ENCODE measurements around the gene GP1BA.

Gene GP1BA

GRCh38 chr17:4951486-4951885 lies 19.4 kb downstream of the GP1BA start:
- DNase-seq: no peak

DNA sequence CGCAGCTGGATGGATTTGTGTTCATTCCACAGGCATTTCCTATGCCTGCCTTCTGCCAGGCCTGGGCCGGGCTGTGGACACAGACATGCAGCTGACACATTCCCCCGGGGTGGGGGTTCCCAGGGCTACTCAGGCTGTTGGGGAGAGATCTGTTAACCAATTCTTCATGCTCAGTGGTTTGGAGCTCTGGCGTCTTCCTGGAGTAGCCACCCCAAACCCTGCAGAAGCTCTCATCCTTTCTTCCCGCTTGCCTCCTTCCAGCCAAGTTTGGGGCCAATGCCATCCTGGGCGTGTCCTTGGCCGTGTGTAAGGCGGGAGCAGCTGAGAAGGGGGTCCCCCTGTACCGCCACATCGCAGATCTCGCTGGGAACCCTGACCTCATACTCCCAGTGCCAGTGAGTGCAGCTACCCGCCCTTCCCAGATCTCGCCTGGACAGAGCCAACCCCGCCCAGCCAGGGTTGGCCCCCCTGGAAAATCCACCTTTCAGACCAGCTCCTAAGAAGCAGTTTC lies 21.4 kb downstream of the GP1BA start:
- DNase-seq: no peak

DNA sequence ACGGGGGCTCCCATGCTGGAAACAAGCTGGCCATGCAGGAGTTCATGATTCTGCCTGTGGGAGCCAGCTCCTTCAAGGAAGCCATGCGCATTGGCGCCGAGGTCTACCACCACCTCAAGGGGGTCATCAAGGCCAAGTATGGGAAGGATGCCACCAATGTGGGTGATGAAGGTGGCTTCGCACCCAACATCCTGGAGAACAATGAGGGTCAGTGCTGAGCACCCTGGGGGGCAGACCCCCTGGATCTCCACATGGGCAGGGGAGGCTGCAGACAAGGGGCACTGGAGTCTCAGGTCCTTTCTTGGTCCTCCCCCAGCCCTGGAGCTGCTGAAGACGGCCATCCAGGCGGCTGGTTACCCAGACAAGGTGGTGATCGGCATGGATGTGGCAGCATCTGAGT lies 23.0 kb downstream of the GP1BA start:
- no peak for DNase-seq

GRCh38 chr17:4956493-4957061 lies 24.5 kb downstream of the GP1BA start:
- no peak for DNase-seq

GRCh38 chr17:4958102-4958501 lies 26.0 kb downstream of the GP1BA start:
- no peak for DNase-seq

DNA sequence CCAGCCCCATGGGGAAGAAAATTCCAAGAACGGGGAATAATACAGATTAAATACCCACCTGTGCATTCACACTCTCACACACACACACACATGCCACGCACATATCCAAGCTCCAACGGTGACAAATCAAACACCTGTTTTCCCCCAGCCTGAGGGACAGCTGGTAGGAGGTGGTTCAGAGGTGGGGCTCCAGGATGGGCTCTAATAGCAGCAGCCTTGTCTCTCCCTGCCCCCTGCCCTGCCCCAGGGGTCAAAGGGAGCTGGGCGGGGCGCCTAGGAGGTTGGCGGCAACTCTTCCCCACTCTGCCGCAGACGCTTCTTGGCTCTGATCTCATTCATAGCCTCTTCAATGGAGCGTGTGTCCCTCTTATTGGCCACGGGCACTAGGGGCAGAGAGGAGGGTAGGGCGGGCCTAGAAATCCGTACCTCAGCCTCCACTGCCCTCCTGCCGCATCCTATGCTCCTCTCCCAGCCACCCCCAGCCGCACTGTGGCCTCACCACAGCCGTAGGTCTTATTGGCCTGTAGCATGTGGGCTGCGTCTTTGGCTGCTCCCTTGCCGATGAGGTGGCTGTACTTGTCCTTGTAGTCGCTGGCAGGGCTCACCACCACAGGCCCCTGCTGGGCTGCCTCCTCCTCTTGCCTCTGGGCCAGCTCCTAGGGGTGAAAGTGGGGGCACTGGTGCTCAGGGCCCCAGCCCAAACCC lies 27.3 kb downstream of the GP1BA start:
- DNase-seq: no peak

DNA sequence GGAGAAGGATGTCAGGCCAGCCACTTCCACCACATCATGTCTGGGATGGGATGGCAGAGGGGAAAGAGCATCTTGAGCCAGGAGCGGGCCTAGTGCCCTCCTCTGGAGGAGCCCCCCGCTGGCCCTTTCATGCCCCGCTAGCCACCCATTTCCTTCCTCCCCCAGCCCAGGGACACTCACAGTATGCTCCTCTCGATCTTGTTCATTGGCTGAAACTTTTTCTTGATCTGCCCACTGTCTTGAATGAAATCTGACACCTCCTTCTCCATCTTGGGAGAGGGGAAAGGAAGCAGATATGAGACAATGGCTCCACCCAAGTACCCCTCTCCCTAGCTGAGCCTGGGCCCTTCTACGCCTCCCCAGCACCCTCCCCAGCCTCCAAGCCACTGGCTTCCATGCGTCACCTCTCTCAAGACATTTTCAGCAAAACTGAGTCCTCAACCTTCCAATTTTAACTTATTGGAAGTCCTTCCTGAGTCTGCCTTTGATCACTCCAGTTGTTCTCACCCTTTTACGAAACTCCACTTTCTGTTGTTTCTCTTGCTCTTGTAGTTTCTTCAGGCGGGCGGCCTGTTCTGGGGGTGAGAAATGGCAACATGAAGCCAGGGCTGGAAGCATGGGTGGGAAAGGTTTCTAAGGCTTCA lies 28.3 kb downstream of the GP1BA start:
- DNase-seq: no peak

DNA sequence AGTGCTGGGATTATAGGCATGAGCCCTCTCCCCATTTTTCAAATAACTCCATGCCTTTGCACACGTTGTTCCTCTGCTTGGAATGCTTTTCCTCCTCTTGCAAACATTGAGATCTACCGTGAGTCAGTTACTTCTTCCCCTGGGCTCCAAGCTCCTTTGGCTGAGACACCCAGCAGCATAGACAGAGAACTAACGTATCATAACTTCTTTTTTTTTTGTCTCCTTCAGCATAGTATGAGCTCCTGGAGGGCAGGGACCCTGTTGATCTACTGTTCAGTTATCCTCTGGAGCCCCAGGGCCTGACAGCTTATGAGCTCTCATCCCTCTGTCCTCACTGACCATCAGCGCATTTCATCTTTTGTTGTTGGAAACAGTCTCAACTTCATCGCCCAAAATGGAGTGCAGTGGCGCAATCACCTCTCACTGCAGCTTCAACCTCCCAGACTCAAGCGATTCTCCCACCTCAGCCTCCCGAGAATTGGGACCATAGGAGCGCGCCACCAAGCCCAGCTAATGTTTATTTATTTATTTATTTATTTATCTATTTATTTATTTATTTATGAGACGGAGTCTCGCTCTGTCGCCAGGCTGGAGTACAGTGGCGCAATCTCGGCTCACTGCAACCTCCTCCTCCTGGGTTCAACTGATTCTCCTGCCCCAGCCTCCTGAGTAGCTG lies 33.4 kb downstream of the GP1BA start:
- no peak for DNase-seq

DNA sequence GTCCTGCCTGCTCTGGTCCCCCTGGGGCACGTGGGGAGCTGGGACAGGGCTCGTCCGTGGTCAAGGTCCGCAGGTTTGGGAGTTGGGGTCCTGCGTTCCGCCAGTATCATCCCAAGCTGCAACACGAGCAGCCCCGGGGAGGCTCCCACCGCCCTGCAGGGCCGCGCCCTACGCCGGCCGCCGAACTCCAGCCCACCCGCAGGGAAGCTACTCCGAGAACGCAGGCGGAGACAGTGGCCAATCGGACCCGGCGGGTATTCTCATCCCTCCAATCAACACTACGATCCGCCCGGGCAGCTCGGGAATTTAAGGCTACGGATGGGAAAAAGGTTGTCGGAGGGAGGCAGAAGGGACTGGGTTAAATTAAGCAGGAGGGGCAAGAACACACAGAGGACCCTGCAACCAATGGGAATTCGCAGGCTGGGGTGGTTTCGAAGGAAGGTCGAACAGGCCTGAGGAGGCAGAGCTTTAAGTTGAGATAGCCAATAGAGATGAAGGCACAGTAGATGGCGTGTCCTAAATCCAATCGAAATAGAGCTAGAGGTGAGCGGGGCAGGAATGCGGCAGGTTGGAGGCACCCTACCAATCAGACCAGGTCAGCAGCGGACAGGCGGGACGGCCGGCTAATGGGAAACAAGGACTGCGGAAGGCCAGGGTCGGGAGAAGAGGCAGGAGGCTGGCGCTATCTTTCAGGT lies 34.9 kb downstream of the GP1BA start:
- peak; percentile 99 for DNase-seq

GRCh38 chr17:4967539-4968485 lies 35.7 kb downstream of the GP1BA start, which contains the start of gene SPAG7:
Gene SPAG7, minus strand, starts transcription at chr17:4967817. Its CDS starts 13 bp downstream, at chr17:4967804.
- peak; percentile 96 for DNase-seq

GRCh38 chr17:4968486-4969046 lies 36.5 kb downstream of the GP1BA start:
- no peak for DNase-seq

DNA sequence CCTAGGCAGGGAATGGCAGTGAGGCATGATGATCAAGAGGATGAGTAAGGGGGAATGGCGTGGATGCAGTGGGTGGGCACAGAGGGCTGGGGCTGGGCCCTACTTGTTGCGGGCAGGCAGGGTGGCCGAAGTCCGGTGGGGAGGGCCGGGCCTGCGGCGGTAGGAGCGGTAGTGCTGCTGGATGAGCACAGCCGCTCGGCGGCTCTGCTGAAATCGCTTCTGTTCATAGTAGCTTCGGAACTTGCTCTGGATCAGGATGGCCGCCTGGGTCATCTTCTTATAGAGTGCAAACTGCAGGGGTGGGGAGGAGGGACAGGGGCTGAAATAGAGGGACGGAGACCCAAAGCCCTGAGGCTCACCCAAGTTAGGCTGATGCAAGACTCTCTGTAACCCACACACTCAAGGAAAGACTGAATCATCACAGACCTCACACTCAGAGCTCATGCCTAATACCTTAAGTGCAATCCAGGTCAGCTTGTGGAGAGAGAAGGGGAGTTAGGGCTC lies 37.0 kb downstream of the GP1BA start:
- DNase-seq: peak; percentile 71

DNA sequence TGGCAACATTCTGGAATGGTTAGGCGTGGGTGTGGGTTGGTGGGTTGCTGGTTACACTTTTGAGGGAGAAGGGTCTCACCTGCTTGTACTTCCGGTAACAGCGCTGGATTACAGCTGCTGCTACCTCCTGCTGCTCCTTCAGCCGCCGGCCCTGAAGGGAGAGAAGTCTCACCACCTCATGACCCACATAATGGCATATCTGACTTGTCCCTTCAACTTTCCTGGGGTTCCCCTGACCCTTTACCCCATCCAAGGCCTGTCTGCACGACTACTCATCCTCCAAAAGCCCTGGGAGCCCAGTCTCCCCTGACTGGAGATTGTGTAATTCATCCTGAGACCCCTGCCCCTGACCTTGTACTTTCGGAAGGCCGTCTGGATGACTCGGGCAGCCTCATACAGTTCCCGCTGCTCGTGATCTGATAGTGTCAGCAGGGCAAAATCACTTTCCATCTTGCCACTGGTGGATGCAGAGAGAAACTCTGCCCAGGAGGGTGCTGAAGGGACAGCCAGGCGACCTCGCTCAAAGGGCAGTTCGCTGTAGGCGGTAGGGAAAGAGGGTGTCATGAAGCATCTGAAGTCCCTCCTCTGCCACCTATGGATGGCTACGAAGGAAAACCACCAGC lies 37.6 kb downstream of the GP1BA start:
- DNase-seq: peak; percentile 19

- no peak for DNase-seq
Observed at GRCh38 chr17:4970273-4970672, 38.2 kb downstream of the GP1BA start.

- no peak for DNase-seq
Observed at GRCh38 chr17:4971826-4972225, 39.7 kb downstream of the GP1BA start.

GRCh38 chr17:4972322-4972721 lies 40.2 kb downstream of the GP1BA start:
- no peak for DNase-seq

GRCh38 chr17:4972752-4973151 lies 40.7 kb downstream of the GP1BA start:
- no peak for DNase-seq

DNA sequence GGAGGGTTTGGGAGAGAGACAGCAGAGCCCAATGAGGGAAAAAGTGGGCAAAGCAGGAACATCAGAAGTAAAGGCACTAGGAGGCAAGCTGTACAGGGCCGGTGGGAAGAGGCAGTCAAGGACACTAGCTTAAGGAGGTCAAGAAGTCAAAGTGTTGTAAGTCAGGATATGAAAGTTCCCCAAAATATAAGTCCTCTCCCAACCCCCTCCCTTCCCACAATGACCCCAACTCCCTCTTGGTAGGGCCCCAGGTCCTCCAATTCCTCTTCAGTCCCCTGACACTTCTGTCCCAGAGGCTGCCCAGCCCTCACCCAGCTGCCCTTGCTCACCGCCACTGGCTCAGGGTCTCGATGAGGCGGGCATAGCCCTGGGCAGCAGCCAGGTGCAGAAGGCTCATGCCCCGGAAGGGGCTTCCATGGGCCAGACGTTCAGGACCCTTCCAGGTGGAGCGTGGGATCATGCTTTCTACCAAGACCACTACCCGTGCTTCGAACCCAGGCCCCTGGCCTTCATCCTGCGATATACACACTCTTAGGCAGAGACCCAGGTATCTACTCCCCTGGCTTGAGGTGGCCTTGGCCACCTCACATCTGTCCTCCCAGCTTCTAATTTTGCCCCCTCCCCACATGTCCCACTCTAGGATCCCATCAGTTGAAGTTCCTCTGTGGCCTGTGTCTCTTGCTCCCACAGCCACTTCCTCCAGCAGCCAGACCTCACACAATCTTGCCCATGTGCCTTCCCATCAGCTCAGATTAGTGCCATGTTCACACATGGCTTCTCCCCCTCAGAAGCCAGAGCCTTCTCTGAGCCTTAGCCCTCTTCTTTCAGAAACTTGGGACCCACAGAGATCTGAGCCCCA lies 41.4 kb downstream of the GP1BA start:
- DNase-seq: no peak

GRCh38 chr17:4974115-4974670 lies 42.1 kb downstream of the GP1BA start:
- DNase-seq: no peak
